ENCODE data around the gene YJEFN3.
A peak's percentile ranks its signal among the peaks of the same experiment; 100 is the strongest.

The YJEFN3 gene

GRCh38 chr19:19558055-19558454, 29.3 kb downstream of the YJEFN3 start:
- DNase-seq, result no peak

GRCh38 chr19:19558636-19559035, 29.9 kb downstream of the YJEFN3 start:
- no peak for DNase-seq

- no peak for DNase-seq
Observed at GRCh38 chr19:19559931-19560330, 31.2 kb downstream of the YJEFN3 start.

GRCh38 chr19:19561946-19562664, 33.4 kb downstream of the YJEFN3 start:
- no peak for DNase-seq

GRCh38 chr19:19562665-19563347, 34.1 kb downstream of the YJEFN3 start:
- DNase-seq, result no peak

GRCh38 chr19:19563348-19563848, 34.7 kb downstream of the YJEFN3 start:
- no peak for DNase-seq

- DNase-seq, result no peak
Observed at GRCh38 chr19:19566306-19566705, 37.6 kb downstream of the YJEFN3 start.

- DNase-seq, result no peak
Observed at GRCh38 chr19:19567391-19567790, 38.7 kb downstream of the YJEFN3 start.

- DNase-seq, result no peak
Observed at GRCh38 chr19:19568802-19569756, 40.4 kb downstream of the YJEFN3 start.

GRCh38 chr19:19570571-19570970, 41.9 kb downstream of the YJEFN3 start:
- no peak for DNase-seq

- DNase-seq, result no peak
Observed at GRCh38 chr19:19571071-19571786, 42.5 kb downstream of the YJEFN3 start.

- no peak for DNase-seq
Observed at GRCh38 chr19:19575411-19575810, 46.7 kb downstream of the YJEFN3 start.

GRCh38 chr19:19578252-19578651, 49.5 kb downstream of the YJEFN3 start:
- peak; percentile 96 for DNase-seq

GRCh38 chr19:19579533-19580361, 51.0 kb downstream of the YJEFN3 start:
- no peak for DNase-seq

GRCh38 chr19:19580418-19580817, 51.7 kb downstream of the YJEFN3 start:
- no peak for DNase-seq

GRCh38 chr19:19581391-19581790, 52.7 kb downstream of the YJEFN3 start:
- DNase-seq, result no peak

- DNase-seq, result no peak
Observed at GRCh38 chr19:19582471-19582870, 53.8 kb downstream of the YJEFN3 start.

- no peak for DNase-seq
Observed at GRCh38 chr19:19584356-19584755, 55.6 kb downstream of the YJEFN3 start.
